HCT116 (cell line): ENCODE measurements around the gene RELB. TPM values are rescaled to one million over a fixed set of nuclear protein-coding genes. Genes with fewer than 3 reads are reported as not detected.

Source experiments
- ATAC-seq: fragments of 200-7000 bp; cut with Tn5 transposase; 2 replicates; pipeline ENCODE4 v1.9.1; 2020; ENCODE audit warnings: mild to moderate bottlenecking, moderate library complexity
- BruUV-seq: library from RNA; stranded (reverse); fragments of 400-500 nt; replicated peaks from 2 replicates; lab custom pipeline; 2021; lab: Mats Ljungman, UMichigan
- CTCF ChIA-PET: fragments of 300-600 bp; sonication (Branson Sonifier 250); formaldehyde crosslinking; loops from one replicate; lab custom pipeline; 2021; ENCODE audit warnings: antibody characterized with exemption; lab: Charles Lee
- POLR2A ChIA-PET: fragments of 300-600, 350-600 bp; sonication (Branson Sonifier 250); formaldehyde crosslinking; loops from one replicate; lab custom pipeline; 2021; ENCODE audit warnings: antibody characterized with exemption; lab: Charles Lee
- RAD21 ChIA-PET, 2 experiments: fragments of 300-600 bp; sonication (Branson Sonifier 250); formaldehyde crosslinking; loops; one replicate each; lab custom pipeline; 2023; ENCODE audit warnings: low total read pairs in 2 of 2; ENCODE audit not compliant: uncharacterized antibody in 2 of 2, unreplicated experiment in 2 of 2, low non-redundant PET in 1 of 2; lab: Charles Lee
- DNase-seq: peaks from one replicate; pipeline ENCODE4 v3.0.0-alpha.2; 2010; ENCODE audit warnings: low read depth, low spot score
- H2AFZ ChIP-seq: fragments of 200-600 bp; shearing (Covaris generic), sonication (generic); 2 replicates; pipeline ENCODE4 v1.6.1; 2017; ENCODE audit warnings: low read depth, mixed run types, mixed read lengths, antibody characterized with exemption, low read length; ENCODE audit not compliant: poor library complexity, severe bottlenecking
- H3K27ac ChIP-seq: 2 replicates; pipeline ENCODE4 v1.5.1; 2012; ENCODE audit warnings: low read depth, low read length
- H3K27me3 ChIP-seq: fragments of 200-600 bp; sonication (generic); 2 replicates; pipeline ENCODE4 v1.6.1; 2016; ENCODE audit warnings: mixed run types, low read length, mixed read lengths; ENCODE audit not compliant: insufficient read depth
- H3K36me3 ChIP-seq, 2 experiments: fragments of 200-500 bp in 1 of 2; fragments of 200-600 bp in 1 of 2; sonication (Bioruptor generic) in 1 of 2; sonication (generic) in 1 of 2; 2 replicates each; pipeline versions ENCODE4 v1.5.1 to v1.6.1; 2014 to 2016; ENCODE audit warnings: low read length in 2 of 2, inconsistent platforms in 1 of 2, mixed read lengths in 1 of 2, mixed run types in 1 of 2; ENCODE audit not compliant: insufficient read depth in 2 of 2, control insufficient read depth in 1 of 2
- H3K4me1 ChIP-seq, 2 experiments: fragments of 200-600 bp in 1 of 2; sonication (generic) in 1 of 2; 2 replicates each; pipeline versions ENCODE4 v1.5.1 to v1.6.1; 2012 to 2017; ENCODE audit warnings: low read length in 2 of 2, inconsistent platforms in 1 of 2, mild to moderate bottlenecking in 1 of 2, mixed read lengths in 1 of 2, mixed run types in 1 of 2, moderate library complexity in 1 of 2; ENCODE audit not compliant: insufficient read depth in 2 of 2, control insufficient read depth in 1 of 2
- H3K4me2 ChIP-seq: fragments of 200-600 bp; sonication (generic); 2 replicates; pipeline ENCODE4 v1.6.1; 2017; ENCODE audit warnings: mixed run types, low read length, mixed read lengths
- H3K4me3 ChIP-seq, 2 experiments: fragments of 200-600 bp in 1 of 2; sonication (generic) in 1 of 2; replicated peaks in 1 of 2; 2 replicates each; pipeline ENCODE4 v1.5.1; 2011 to 2016; ENCODE audit warnings: low read length in 2 of 2, control low read depth in 1 of 2, low read depth in 1 of 2, mild to moderate bottlenecking in 1 of 2, mixed read lengths in 1 of 2, mixed run types in 1 of 2
- H3K79me2 ChIP-seq: fragments of 200-600 bp; sonication (generic); 2 replicates; pipeline ENCODE4 v1.6.1; 2017; ENCODE audit warnings: mild to moderate bottlenecking, mixed run types, low read length, moderate library complexity, mixed read lengths; ENCODE audit not compliant: insufficient read depth
- H3K9ac ChIP-seq: fragments of 200-600 bp; sonication (generic); 2 replicates; pipeline ENCODE4 v1.6.1; 2016; ENCODE audit warnings: low read length, mixed read lengths
- H3K9me2 ChIP-seq: fragments of 200-600 bp; sonication (generic), shearing (Covaris generic); 2 replicates; pipeline ENCODE4 v1.6.1; 2017; ENCODE audit warnings: mixed run types, mild to moderate bottlenecking, moderate library complexity; ENCODE audit not compliant: insufficient read depth
- H3K9me3 ChIP-seq, 2 experiments: fragments of 200-500 bp in 1 of 2; fragments of 200-600 bp in 1 of 2; sonication (Bioruptor generic) in 1 of 2; sonication (generic) in 1 of 2; 2 replicates each; pipeline ENCODE4 v1.6.1; 2014 to 2017; ENCODE audit warnings: low read length in 2 of 2, mixed read lengths in 2 of 2, inconsistent platforms in 1 of 2, low read depth in 1 of 2, mild to moderate bottlenecking in 1 of 2, mixed run types in 1 of 2, moderate library complexity in 1 of 2; ENCODE audit not compliant: control insufficient read depth in 1 of 2, insufficient read depth in 1 of 2
- H4K20me1 ChIP-seq: fragments of 200-600 bp; sonication (generic), shearing (Covaris generic); 2 replicates; pipeline ENCODE4 v1.6.1; 2017; ENCODE audit warnings: mixed run types, mild to moderate bottlenecking, moderate library complexity; ENCODE audit not compliant: insufficient read depth
- ATF3 ChIP-seq: IDR thresholded peaks from 2 replicates; pipeline ENCODE4 v1.6.1; 2012
- CTCF ChIP-seq, 3 experiments: fragments of 200-600 bp in 1 of 3; sonication (generic) in 1 of 3; IDR thresholded peaks in 2 of 3; conservative IDR thresholded peaks in 1 of 3; 2 replicates each; pipeline ENCODE4 v1.5.1; 2012 to 2017; ENCODE audit warnings: low read depth in 2 of 3, low read length in 2 of 3, antibody characterized with exemption in 1 of 3, borderline replicate concordance in 1 of 3, control low read depth in 1 of 3, mild to moderate bottlenecking in 1 of 3, mixed read lengths in 1 of 3, mixed run types in 1 of 3, moderate library complexity in 1 of 3; ENCODE audit not compliant: insufficient read depth in 1 of 3
- EGR1 ChIP-seq: IDR thresholded peaks from 2 replicates; pipeline ENCODE4 v1.6.1; 2012; ENCODE audit warnings: low read depth
- ELF1 ChIP-seq: IDR thresholded peaks from 2 replicates; pipeline ENCODE4 v1.6.1; 2012; ENCODE audit warnings: low read depth, borderline replicate concordance
- EZH2 ChIP-seq: fragments of 200-600 bp; sonication (generic); IDR thresholded peaks from 2 replicates; pipeline ENCODE4 v1.6.1; 2017; ENCODE audit warnings: antibody characterized with exemption, mixed run types
- FOSL1 ChIP-seq: IDR thresholded peaks from 2 replicates; pipeline ENCODE4 v1.6.1; 2012; ENCODE audit warnings: low read depth
- POLR2A ChIP-seq: IDR thresholded peaks from 2 replicates; pipeline ENCODE4 v1.7.0; 2011; ENCODE audit warnings: borderline replicate concordance; ENCODE audit not compliant: insufficient read depth, insufficient read length; ENCODE audit errors: extremely low read depth
- SIN3A ChIP-seq: IDR thresholded peaks from 2 replicates; pipeline ENCODE4 v1.6.1; 2012; ENCODE audit warnings: low read depth
- ZBTB33 ChIP-seq: IDR thresholded peaks from 2 replicates; pipeline ENCODE4 v1.6.1; 2011; ENCODE audit warnings: mild to moderate bottlenecking, low read length, moderate library complexity; ENCODE audit not compliant: insufficient replicate concordance; ENCODE audit errors: extremely low read depth
- ZFX ChIP-seq: fragments of 450-650 bp; IDR thresholded peaks from 2 replicates; pipeline ENCODE4 v1.6.1; 2017
- intact Hi-C: fragments of 100-400 bp; cut with micrococcal nuclease; formaldehyde crosslinking; loops from 2 replicates; pipeline ENCODE4 v1.10.0; 2022
- total RNA-seq: library from RNA; stranded (reverse); gene quantifications from one replicate; pipeline ENCODE4 v1.2.1, GENCODE V29; 2021; ENCODE audit not compliant: unreplicated experiment

The RELB gene
- total RNA-seq, 1 experiment from 2014 or later, result 12.9 TPM

GRCh38 chr19:45021971-45022370, 20.7 kb downstream of the RELB start:
- ATAC-seq (no peak), DNase-seq (no peak)
- Histone ChIP-seq H3K36me3 (no peaks in the 10 kb centered on the region), H4K20me1 (no peaks in the 10 kb centered on the region), H3K79me2 (no peaks in the 10 kb centered on the region), H2AFZ (no peak overlapping the region), H3K9me3 (no peaks in the 10 kb centered on the region), H3K9ac (no peak overlapping the region), H3K4me2 (no peak overlapping the region), H3K4me1 (peaks cover 4 to 9% of the 10 kb centered on the region in 2 experiments; a peak in 2 of 4 replicates), H3K27me3 (no peaks in the 10 kb centered on the region), H3K27ac (no peak overlapping the region), H3K4me3 (no peak overlapping the region), H3K9me2 (no peaks in the 10 kb centered on the region)
- TF ChIP-seq CTCF (IDR thresholded peaks at IDR 0.05 in 2 of 3, conservative IDR thresholded peaks at IDR 0.05 in 1 of 3; ENCODE audit: borderline replicate concordance in 1 of 3, insufficient read depth in 1 of 3, low read depth in 2 of 3, low read length in 2 of 3), result no peak
- TF ChIP-seq SIN3A, result no peak
- TF ChIP-seq ATF3, result no peak
- TF ChIP-seq ZFX, result no peak
- TF ChIP-seq ELF1, result no peak
- no peak for TF ChIP-seq EZH2
- no peak for TF ChIP-seq POLR2A
- no peak for TF ChIP-seq EGR1
- no peak for TF ChIP-seq FOSL1
- TF ChIP-seq ZBTB33, result no peak
- CTCF ChIA-PET, result interaction anchor here (0.6 kb wide), 1 partner anchor 142 kb away, joined by 3 read pairs; no protein-coding TSS in a partner anchor
- POLR2A ChIA-PET, result no interaction called here
- RAD21 ChIA-PET, result no interaction called here
- BruUV-seq, result no TSS peak
- intact Hi-C loops, result no loop called here
